H1 (cell line): ENCODE measurements around the gene TEKT4. TPM values are rescaled to one million over a fixed set of nuclear protein-coding genes. Genes with fewer than 3 reads are reported as not detected.

ENCODE experiments used
- CTCF ChIA-PET: fragments of 300-600 bp; sonication (Branson Sonifier 250); formaldehyde crosslinking; loops from one replicate; lab custom pipeline; 2021; ENCODE audit not compliant: partially characterized antibody; lab: Charles Lee
- POLR2A ChIA-PET: fragments of 300-600 bp; sonication (Branson Sonifier 250); formaldehyde crosslinking; loops from one replicate; lab custom pipeline; 2021; ENCODE audit warnings: inconsistent platforms; ENCODE audit not compliant: partially characterized antibody; lab: Charles Lee
- DNase-seq, 2 experiments: peaks; one replicate each; pipeline versions ENCODE4 v3.0.0 to v3.0.0-alpha.2; 2010 to 2022; ENCODE audit warnings: low spot score in 2 of 2, low read depth in 1 of 2, mixed read lengths in 1 of 2
- FAIRE-seq: peaks from 2 replicates; lab custom pipeline; 2011; peaks lifted over from hg19 to GRCh38; lab: Jason Lieb, UNC
- H2AFZ ChIP-seq: 2 replicates; pipeline ENCODE4 v1.8.1; 2012; ENCODE audit warnings: low read length, inconsistent platforms
- H2AK5ac ChIP-seq: 2 replicates; pipeline ENCODE4 v1.6.1; 2013; ENCODE audit warnings: low read depth, low read length
- H2BK120ac ChIP-seq: replicated peaks from 2 replicates; pipeline ENCODE3; 2013; ENCODE audit warnings: low read depth, low read length, inconsistent platforms
- H2BK12ac ChIP-seq: 2 replicates; pipeline ENCODE4 v1.6.1; 2013; ENCODE audit warnings: low read depth, low read length
- H2BK15ac ChIP-seq: 2 replicates; pipeline ENCODE4 v1.6.1; 2013; ENCODE audit warnings: low read length
- H2BK20ac ChIP-seq: 2 replicates; pipeline ENCODE4 v1.6.1; 2013; ENCODE audit warnings: low read length
- H2BK5ac ChIP-seq: 2 replicates; pipeline ENCODE4 v1.6.1; 2013; ENCODE audit warnings: low read depth, low read length
- H3K14ac ChIP-seq: 2 replicates; pipeline ENCODE4 v1.6.1; 2013; ENCODE audit warnings: inconsistent platforms; ENCODE audit not compliant: insufficient read length
- H3K18ac ChIP-seq: 2 replicates; pipeline ENCODE4 v1.6.1; 2013; ENCODE audit warnings: low read length; ENCODE audit errors: extremely low read depth
- H3K23ac ChIP-seq: 2 replicates; pipeline ENCODE4 v1.6.1; 2013; ENCODE audit warnings: inconsistent platforms; ENCODE audit not compliant: insufficient read length
- H3K23me2 ChIP-seq: 2 replicates; pipeline ENCODE4 v1.6.1; 2013; ENCODE audit warnings: low read depth, low read length
- H3K27ac ChIP-seq: 2 replicates; pipeline ENCODE4 v1.6.1; 2011; ENCODE audit warnings: low read depth, low read length, inconsistent platforms
- H3K27me3 ChIP-seq, 4 experiments: replicated peaks in 1 of 4; 1 replicate in 1 of 4; 2 replicates in 3 of 4; pipeline versions ENCODE4 v1.6.1 to v1.8.1; 2011 to 2013; ENCODE audit warnings: low read length in 3 of 4, mild to moderate bottlenecking in 3 of 4, inconsistent platforms in 2 of 4, mixed read lengths in 2 of 4, moderate library complexity in 1 of 4; ENCODE audit not compliant: control insufficient read depth in 3 of 4, insufficient read depth in 3 of 4; ENCODE audit errors: extremely low read depth in 1 of 4
- H3K36me3 ChIP-seq, 4 experiments: 2 replicates each; pipeline versions ENCODE4 v1.6.1 to v1.8.1; 2011 to 2013; ENCODE audit warnings: mild to moderate bottlenecking in 4 of 4, low read length in 3 of 4, moderate library complexity in 2 of 4, control low read depth in 1 of 4, inconsistent platforms in 1 of 4; ENCODE audit not compliant: insufficient read depth in 4 of 4, control insufficient read depth in 2 of 4
- H3K4ac ChIP-seq: replicated peaks from 2 replicates; pipeline ENCODE3; 2013; ENCODE audit warnings: low read length, low read depth, mixed read lengths, inconsistent platforms; ENCODE audit not compliant: insufficient read length
- H3K4me1 ChIP-seq, 4 experiments: replicated peaks in 1 of 4; 1 replicate in 1 of 4; 2 replicates in 3 of 4; pipeline versions ENCODE4 v1.6.1 to v1.8.1; 2011 to 2013; ENCODE audit warnings: low read length in 3 of 4, inconsistent platforms in 2 of 4, mixed read lengths in 1 of 4; ENCODE audit not compliant: insufficient read depth in 4 of 4, control insufficient read depth in 3 of 4
- H3K4me2 ChIP-seq, 2 experiments: 2 replicates each; pipeline versions ENCODE4 v1.6.1 to v1.8.1; 2011 to 2013; ENCODE audit warnings: low read depth in 2 of 2, low read length in 2 of 2, control low read depth in 1 of 2, inconsistent platforms in 1 of 2, mild to moderate bottlenecking in 1 of 2; ENCODE audit not compliant: insufficient read depth in 1 of 2
- H3K4me3 ChIP-seq, 4 experiments: fragments of 200-600, 300-600 bp in 1 of 4; sonication (generic), shearing (Covaris generic), sonication (Bioruptor Twin) in 1 of 4; 2 replicates each; pipeline versions ENCODE4 v1.5.1 to v1.8.1; 2011 to 2016; ENCODE audit warnings: low read length in 4 of 4, low read depth in 3 of 4, control low read depth in 2 of 4, inconsistent platforms in 2 of 4, mild to moderate bottlenecking in 2 of 4, mixed read lengths in 1 of 4, moderate library complexity in 1 of 4; ENCODE audit not compliant: insufficient read depth in 2 of 4; ENCODE audit errors: extremely low read depth in 1 of 4
- H3K56ac ChIP-seq: replicated peaks from 2 replicates; pipeline ENCODE3; 2013; ENCODE audit warnings: low read depth, mild to moderate bottlenecking, mixed read lengths, low read length, inconsistent platforms; ENCODE audit not compliant: insufficient read length
- H3K79me1 ChIP-seq: 2 replicates; pipeline ENCODE4 v1.6.1; 2013; ENCODE audit warnings: low read depth, low read length, control low read depth
- H3K79me2 ChIP-seq, 2 experiments: 2 replicates each; pipeline versions ENCODE4 v1.6.1 to v1.8.1; 2012 to 2013; ENCODE audit warnings: low read length in 2 of 2, mild to moderate bottlenecking in 2 of 2, inconsistent platforms in 1 of 2; ENCODE audit not compliant: insufficient read depth in 2 of 2, control insufficient read depth in 1 of 2
- H3K9ac ChIP-seq, 4 experiments: replicated peaks in 1 of 4; 1 replicate in 1 of 4; 2 replicates in 3 of 4; pipeline versions ENCODE4 v1.6.1 to v1.8.1; 2011 to 2013; ENCODE audit warnings: low read depth in 3 of 4, low read length in 3 of 4, control low read depth in 2 of 4, mild to moderate bottlenecking in 2 of 4, moderate library complexity in 2 of 4, inconsistent platforms in 1 of 4; ENCODE audit errors: extremely low read depth in 1 of 4
- H3K9me3 ChIP-seq, 2 experiments: 2 replicates each; pipeline versions ENCODE4 v1.6.1 to v1.8.1; 2012 to 2013; ENCODE audit warnings: mild to moderate bottlenecking in 2 of 2, moderate library complexity in 2 of 2, control low read depth in 1 of 2, inconsistent platforms in 1 of 2, low read depth in 1 of 2, low read length in 1 of 2, mixed read lengths in 1 of 2; ENCODE audit not compliant: insufficient read depth in 2 of 2
- H4K20me1 ChIP-seq, 2 experiments: replicated peaks in 1 of 2; 2 replicates each; pipeline versions ENCODE3 to v1.8.1; 2011 to 2013; ENCODE audit warnings: inconsistent platforms in 2 of 2, low read length in 2 of 2, mild to moderate bottlenecking in 1 of 2; ENCODE audit not compliant: insufficient read depth in 2 of 2, control insufficient read depth in 1 of 2
- H4K5ac ChIP-seq: 2 replicates; pipeline ENCODE4 v1.6.1; 2013; ENCODE audit warnings: low read length, low read depth, mixed read lengths, inconsistent platforms; ENCODE audit not compliant: insufficient read length
- H4K8ac ChIP-seq: 2 replicates; pipeline ENCODE4 v1.8.0; 2013; ENCODE audit warnings: mild to moderate bottlenecking, moderate library complexity, low read length, inconsistent platforms; ENCODE audit not compliant: insufficient read depth; ENCODE audit errors: extremely low read depth
- H4K91ac ChIP-seq: replicated peaks from 2 replicates; pipeline ENCODE3; 2013; ENCODE audit warnings: low read length, mixed read lengths, inconsistent platforms; ENCODE audit not compliant: insufficient read length
- SAP30 ChIP-seq: fragments of 300-600 bp; sonication (generic); IDR thresholded peaks from 2 replicates; pipeline ENCODE4 v1.7.1; 2012; ENCODE audit warnings: low read length, moderate library complexity, mild to moderate bottlenecking, inconsistent platforms; ENCODE audit not compliant: insufficient read depth, insufficient replicate concordance
- SIX5 ChIP-seq: IDR thresholded peaks from 2 replicates; pipeline ENCODE4 v1.6.1; 2011; ENCODE audit warnings: mild to moderate bottlenecking, low read depth, low read length
- WGBS, 2 experiments: shearing (Covaris generic) in 1 of 2; methylation state at CpG; one replicate each; pipeline versions ENCODE4 v1.1.6 to v1.1.7; 2013 to 2015; ENCODE audit warnings: low lambda C conversion rate in 2 of 2, mixed read lengths in 2 of 2, inconsistent platforms in 1 of 2, low coverage in 1 of 2, missing lambda C conversion rate in 1 of 2; ENCODE audit not compliant: insufficient replicate concordance in 2 of 2, insufficient coverage in 1 of 2, insufficient read length in 1 of 2; ENCODE audit errors: extremely low coverage in 1 of 2, missing lambda C conversion rate in 1 of 2; 5-methylcytosine and 5-hydroxymethylcytosine counted together
- polyA plus RNA-seq, 7 experiments: library from polyadenylated mRNA; depleted of rRNA in 3 of 7; stranded (reverse) in 5 of 7; unstranded in 2 of 7; fragments of >200 nt in 5 of 7; fragments of 200-250 nt in 2 of 7; gene quantifications; 1 replicate in 5 of 7; 2 replicates in 1 of 7; 4 replicates in 1 of 7; pipeline versions ENCODE4 v1.2.1 to v1.2.3, GENCODE V29; 2011 to 2013; ENCODE audit warnings: missing spikeins in 2 of 7, mixed read lengths in 2 of 7
- total RNA-seq: library from RNA; stranded (reverse); fragmentation: NEBNext Ultra II Directional; extraction: Animal tissue kit (Norgen Biotek cat#: 25700); gene quantifications from 2 replicates; pipeline ENCODE4 v1.2.1, GENCODE V29; 2021

Gene TEKT4
- total and polyA plus RNA-seq, 2 of the 8 experiments (the other 6 are each of a cell fraction or from before 2014, with no cell fraction given), result not detected

DNA sequence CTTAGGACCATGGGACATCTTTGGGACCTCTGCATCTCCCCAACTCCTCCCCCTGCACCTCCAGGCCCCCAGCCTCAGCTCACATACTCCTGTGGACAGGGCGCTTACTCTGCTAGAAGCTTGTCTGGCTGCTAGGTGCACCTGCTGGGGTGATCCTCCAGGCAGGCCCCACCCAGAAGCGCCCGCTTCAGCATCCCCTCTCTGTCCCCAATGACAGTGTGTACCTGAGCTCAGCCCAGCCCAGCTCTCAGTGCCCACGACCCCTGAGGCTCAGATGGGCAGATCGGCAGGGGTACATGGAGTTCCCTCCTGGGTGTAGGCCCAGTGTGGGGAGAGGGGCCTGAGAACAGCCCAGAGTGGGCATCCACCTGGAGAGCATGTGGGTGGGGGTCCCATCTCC, 5.9 kb downstream of the TEKT4 start:
- H2BK15ac ChIP-seq, result no peak overlapping the region
- FAIRE-seq, result no peak
- H4K91ac ChIP-seq, result no peak overlapping the region
- H2BK12ac ChIP-seq, result no peak overlapping the region
- H2BK20ac ChIP-seq, result no peak overlapping the region
- H3K9me3 ChIP-seq, result peaks cover 62 to 96% of the 10 kb centered on the region in 2 experiments; a peak in 3 of 4 replicates
- ChIA-PET CTCF (interaction anchor here (1.3 kb wide), 1 partner anchor 10 kb away, joined by 3 read pairs; no protein-coding TSS in a partner anchor), POLR2A (no interaction called here)
- no peak overlapping the region for H2BK120ac ChIP-seq
- H3K23me2 ChIP-seq, result no peaks in the 10 kb centered on the region
- WGBS, 2 experiments, result 95% methylated on average over 4 of the region's 5 CpGs; no CpG with 5 or more reads in 1 of the 2 experiments
- H2AK5ac ChIP-seq, result no peak overlapping the region
- no peak overlapping the region for H4K5ac ChIP-seq
- H2BK5ac ChIP-seq, result no peak overlapping the region
- H3K9ac ChIP-seq, result no peak overlapping the region
- no peaks in the 10 kb centered on the region for H3K79me2 ChIP-seq
- peaks cover 0 to 4% (median 0%) of the 10 kb centered on the region in 4 experiments; a peak in 1 of 7 replicates for H3K27me3 ChIP-seq
- no peaks in the 10 kb centered on the region for H3K36me3 ChIP-seq
- no peak overlapping the region for H3K18ac ChIP-seq
- H2AFZ ChIP-seq, result no peak overlapping the region
- H3K23ac ChIP-seq, result no peak overlapping the region
- H3K4me1 ChIP-seq, result no peaks in the 10 kb centered on the region; a peak in 1 of 7 replicates
- H3K14ac ChIP-seq, result no peak overlapping the region
- H4K20me1 ChIP-seq, result no peaks in the 10 kb centered on the region
- H3K4ac ChIP-seq, result no peak overlapping the region
- no peak overlapping the region for H3K27ac ChIP-seq
- H3K56ac ChIP-seq, result no peak overlapping the region
- H3K79me1 ChIP-seq, result no peaks in the 10 kb centered on the region
- H4K8ac ChIP-seq, result no peak overlapping the region
- H3K4me2 ChIP-seq, result no peak overlapping the region
- H3K4me3 ChIP-seq, result no peak overlapping the region
- DNase-seq, result no peak
- no peak for TF ChIP-seq SIX5
- TF ChIP-seq SAP30, result no peak
